ENCODE measurements around the gene ACTR10.

Gene ACTR10

DNA sequence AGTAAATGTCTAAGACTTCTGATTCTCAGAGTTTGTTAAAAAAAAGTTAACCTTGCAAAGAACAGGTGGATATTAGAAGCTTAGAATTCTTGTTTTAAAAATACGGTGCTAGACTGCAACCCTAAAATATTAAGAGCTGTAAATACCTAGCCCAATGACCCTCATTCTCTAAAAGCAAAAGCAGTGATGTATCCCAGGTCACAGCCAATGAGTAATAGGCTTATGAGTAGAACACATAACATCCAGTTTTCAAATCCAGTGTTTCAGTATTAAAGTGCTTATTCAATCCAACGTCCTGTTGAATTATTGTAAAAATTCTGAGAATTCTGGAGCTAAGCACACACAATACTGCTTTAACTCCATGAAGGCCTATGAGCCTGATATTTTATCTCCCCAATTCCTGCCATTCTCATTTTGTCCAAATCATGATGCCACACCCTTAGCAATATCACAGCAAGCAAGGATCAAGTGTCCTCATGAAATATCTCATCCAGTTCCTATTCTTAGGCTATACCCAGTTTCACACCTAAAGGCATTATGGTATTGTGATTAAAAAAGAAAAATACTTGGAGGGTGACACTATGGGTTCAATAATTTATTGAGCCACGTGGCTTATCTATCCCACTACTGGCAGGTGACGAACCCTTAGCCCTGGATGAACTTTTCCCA, 83.1 kb downstream of the ACTR10 start:
- no peak for DNase-seq

DNA sequence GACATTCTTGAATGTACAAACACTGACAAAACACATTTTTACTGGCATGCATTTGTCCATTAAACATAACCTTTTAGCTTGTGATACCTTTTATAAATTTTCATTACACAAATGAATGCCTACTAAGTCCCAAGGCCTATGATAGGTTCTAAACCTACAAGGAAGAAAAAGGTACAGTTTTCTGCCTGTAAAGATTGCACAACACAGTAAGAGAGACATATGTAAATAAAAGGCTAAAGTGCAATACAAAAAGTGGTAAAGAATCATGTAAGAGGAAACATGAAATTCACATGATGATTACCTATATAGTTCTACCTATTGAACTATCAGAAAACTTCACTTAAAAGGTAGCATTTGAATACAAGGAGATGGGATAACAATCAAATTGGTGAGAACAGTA, 83.8 kb downstream of the ACTR10 start:
- DNase-seq, result no peak

DNA sequence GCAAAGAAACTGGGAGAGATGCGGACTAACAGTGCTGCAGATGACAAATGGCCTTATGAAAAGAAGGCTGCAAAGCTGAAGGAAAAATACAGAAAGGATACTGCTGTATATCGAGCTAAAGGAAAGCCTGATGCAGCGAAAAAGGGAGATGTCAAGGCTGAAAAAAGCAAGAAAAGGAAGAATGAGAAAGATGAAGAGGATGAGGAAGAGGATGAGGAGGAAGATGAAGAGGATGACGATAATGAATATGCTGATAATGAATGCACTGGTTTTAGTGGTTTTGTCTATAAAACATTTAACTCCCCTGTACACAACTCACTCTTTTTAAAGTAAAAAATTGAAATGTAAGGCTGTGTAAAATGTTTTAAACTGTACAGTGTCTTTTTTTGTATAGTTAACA, 85.2 kb downstream of the ACTR10 start:
- DNase-seq, result no peak

Data from CD4-positive, alpha-beta T cell treated with Interleukin-17A for 4 hours (primary cell).